CD4-positive, alpha-beta T cell treated with Interleukin-1 beta for 1 hour (primary cell): ENCODE measurements around the gene DSCAML1.

ENCODE experiments used
- DNase-seq, 2 donors: peaks; one replicate each; pipeline ENCODE4 v3.0.0-alpha.2; 2020 to 2022

DSCAML1 gene

DNA sequence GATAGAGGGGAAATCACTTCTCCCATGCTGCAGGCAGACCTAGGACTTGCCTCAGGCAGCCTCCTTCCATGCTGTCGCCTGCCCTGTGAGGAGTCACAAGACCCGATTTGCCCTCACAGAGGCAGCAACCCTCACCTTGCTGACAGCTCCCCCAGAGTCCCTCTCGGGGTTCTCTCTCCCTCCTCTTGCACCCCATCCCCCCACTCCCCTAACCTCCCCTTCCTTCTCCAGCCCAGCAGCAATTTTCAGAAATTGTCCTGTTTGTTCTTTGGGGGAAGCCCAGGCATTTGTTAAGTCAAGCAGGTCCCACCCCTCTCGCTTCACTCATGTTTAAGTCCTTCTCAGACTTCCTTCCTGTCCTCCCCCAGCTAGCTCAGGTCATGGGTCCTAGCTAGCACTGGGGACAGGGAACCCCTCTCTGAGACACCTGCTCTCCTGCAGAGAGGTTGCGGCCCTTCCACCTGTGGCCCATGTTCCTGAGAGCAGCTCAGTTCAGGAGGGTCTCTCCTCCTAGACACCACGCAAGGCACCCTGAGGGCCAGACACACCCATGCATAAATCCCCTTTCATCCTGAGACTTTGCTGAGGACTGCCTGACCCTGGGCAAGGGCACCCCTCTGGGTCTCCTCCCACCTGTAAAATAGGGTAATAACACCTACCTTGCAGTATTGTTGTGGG lies 33.8 kb upstream of the DSCAML1 start:
- no peak for DNase-seq

- DNase-seq = no peak
These were observed 33.1 kb upstream of the DSCAML1 start for GRCh38 chr11:117830072-117830471.

DNA sequence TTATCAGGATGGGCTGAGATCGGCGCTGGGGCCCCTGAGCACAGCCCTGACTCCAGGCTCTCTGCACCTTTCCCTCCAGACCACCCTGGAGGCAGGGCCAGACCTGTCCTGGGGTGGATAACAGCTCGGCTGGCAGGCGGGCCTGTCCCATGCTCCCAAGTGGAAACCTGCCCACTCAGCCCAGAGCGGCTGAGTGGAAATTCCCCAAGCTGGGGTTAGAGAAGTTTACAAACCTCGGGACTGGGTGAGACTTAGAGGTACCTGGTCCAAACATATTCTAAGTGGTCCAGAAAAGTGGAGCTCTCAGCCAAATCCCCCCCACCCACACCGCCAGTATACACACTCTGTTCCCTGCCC lies 32.3 kb upstream of the DSCAML1 start:
- DNase-seq = no peak

GRCh38 chr11:117828611-117829368 lies 31.8 kb upstream of the DSCAML1 start:
- peak; percentile 73 to 85 for DNase-seq

DNA sequence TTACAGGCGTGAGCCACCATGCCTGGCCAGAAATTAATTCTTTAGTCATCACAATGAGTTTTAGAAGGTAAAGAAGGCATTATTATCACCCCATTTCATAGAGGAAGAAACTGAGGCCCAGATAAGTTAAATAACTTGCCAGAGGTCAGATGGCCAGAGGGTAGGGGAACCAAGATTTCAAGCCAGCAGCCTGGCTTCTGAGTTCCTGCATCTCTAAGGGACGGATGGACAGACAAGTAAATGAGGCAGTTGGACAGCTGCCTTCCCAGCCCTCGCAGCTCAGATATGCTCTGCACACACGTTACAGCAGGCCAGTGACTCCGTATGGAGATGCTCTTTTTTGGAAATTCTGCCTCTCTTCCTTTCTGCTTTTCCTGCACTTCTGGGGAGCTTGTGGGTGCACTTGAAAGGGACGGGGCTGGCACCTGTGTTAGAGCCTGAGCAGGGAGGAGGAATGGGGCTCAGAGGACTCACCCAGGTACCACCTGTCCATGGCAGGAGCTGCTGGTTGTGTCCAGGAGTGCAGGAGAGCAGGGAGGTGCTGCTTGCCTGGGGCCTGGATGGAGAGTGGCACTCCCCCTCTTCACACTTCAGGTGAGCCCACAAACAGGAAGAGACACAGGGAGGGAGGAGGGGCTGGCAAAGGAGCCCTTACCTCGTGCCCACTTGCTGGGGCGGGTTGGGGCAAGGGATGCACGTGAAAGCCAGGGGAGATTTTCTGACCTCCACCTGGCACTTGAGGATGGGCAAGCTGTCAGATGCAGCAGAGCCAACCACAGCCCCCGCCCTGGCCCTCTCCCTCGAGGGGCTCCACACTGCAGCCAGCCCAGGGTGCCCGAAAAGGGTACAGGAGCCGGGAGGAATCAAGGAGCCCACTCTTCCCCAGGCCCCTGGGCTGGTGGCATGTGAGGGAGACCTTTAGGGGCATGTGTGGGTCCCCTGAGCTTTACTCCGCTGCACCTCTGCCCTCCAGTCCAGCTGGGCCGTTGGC lies 30.8 kb upstream of the DSCAML1 start:
- DNase-seq = peak in 1 of 2 donors; percentile 39

GRCh38 chr11:117826832-117827231 lies 29.8 kb upstream of the DSCAML1 start:
- DNase-seq = no peak

GRCh38 chr11:117826190-117826570 lies 29.2 kb upstream of the DSCAML1 start:
- DNase-seq = no peak

- DNase-seq = no peak
These were observed 28.6 kb upstream of the DSCAML1 start for GRCh38 chr11:117825538-117826189.

DNA sequence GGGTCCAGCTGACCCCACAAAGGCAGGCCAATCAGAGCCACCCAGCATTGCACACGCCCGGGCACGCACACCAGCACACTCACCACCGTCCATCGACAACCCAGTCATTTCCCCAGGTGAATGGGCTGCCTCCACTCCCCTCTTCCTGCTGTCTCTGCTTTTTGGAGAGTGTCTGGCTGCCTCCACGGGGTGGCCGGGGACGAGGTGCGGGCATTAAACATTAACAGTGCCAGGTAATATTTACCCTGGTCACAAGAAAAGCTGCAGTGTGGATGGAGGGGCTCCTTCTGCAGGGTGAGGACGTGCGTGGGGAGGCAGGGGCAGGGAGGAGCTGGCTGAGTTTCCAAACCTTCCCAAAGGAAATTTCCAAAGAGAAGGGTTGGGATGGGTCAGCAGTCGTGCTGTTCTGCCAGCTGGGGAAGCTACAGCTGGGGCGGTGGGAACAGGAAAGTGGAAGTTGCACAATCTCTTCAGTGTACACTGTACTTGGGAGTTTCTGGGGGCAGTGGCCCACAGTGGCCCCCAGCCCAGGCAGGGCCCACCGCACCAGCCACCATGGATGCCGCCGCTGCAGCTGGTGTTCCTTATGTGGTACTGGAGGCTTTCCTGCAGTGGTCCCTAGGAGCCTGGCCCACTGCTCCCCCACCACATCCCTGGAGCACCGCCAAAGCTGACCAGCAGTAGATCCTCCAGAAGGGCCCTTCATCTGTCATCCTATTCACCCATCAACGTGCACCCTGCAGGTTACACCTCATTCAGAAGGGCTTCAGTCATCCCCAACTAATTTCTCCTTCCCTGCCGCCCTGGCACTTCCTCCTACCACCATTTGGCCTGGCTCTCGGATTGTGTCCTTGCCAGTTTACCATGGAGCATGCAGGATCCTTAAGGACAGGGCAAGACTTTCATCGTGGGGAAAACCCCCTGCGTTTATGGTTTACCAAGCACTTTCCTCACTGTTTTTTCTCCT lies 27.8 kb upstream of the DSCAML1 start, which contains the start of gene FXYD2:
Gene FXYD2 (minus strand): TSS at position 174 of the 967 bp plus-strand sequence. CDS start 66 bp downstream, at position 108.
- no peak for DNase-seq

- no peak for DNase-seq
These were observed 27.0 kb upstream of the DSCAML1 start for GRCh38 chr11:117823946-117824420.

GRCh38 chr11:117823294-117823945 lies 26.4 kb upstream of the DSCAML1 start:
- peak; percentile 53 to 54 for DNase-seq

DNA sequence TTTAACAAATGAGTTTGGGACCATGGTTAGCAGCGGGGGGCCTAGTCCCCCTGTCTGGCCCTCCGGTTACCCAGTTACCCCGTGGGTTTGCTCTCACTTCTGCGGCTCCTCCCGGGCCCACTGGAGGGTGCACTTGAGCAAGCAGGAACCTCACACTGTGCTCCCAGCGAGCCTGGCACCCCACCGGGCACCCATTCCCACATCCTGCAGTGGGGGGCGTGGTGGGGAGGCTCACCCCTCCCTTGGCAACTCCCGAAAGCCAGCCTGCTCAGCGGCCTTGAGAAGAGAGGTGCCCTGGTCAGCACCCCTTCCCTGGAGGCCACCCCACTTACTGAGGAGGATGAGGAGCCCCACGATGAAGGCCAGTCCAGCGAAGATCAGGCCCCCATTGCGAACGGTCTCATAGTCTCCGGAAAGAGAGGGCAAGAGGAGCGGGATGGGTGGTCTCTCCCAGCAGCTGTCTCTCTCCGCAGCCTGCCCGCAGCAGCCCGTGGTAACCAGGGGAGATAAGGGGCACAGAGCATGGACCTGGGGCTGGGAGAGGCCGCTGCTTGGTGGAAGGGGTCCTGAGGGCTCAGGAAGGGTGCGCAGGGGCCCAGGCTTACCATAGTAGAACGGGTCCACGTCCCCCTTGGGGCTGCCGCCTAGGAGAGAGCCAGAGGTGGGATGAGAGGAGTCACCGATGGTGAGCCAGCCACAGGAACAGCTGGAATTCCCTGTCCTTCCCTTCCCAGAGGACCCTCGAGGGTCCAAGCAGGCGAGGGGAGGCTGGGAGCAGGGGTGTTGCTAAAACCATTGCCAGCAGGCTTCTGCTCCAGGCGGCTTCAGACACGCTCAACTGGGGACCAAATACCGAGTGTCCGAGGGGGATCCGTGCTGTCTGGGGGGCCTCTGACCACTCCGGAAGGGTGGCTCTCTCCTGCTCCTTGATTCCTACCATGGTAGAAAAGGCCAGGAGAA lies 25.3 kb upstream of the DSCAML1 start:
- peak; percentile 51 to 52 for DNase-seq

DNA sequence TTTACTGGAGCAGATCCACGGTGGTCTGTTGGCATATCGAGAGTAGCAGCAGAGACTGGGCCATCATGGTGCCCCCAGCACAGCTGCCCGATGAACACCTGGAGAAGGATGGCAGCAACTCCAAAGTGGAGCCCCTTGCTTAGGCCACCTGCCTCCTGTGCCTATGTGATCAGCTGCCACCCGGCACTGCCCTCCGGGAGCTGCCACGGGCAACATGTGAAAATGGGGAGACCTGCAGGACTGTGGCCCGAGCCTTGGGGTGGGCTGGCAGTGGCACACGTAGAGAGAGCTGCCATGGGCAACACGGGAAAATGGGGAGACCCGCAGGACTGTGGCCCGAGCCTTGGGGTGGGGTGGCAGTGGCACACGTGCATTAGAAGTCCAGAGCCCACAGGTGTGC lies 24.4 kb upstream of the DSCAML1 start:
- DNase-seq = no peak

GRCh38 chr11:117820516-117820915 lies 23.5 kb upstream of the DSCAML1 start:
- no peak for DNase-seq

GRCh38 chr11:117820071-117820470 lies 23.1 kb upstream of the DSCAML1 start:
- no peak for DNase-seq

GRCh38 chr11:117819096-117820040 lies 22.4 kb upstream of the DSCAML1 start:
- DNase-seq = peak in 1 of 2 donors; percentile 50

DNA sequence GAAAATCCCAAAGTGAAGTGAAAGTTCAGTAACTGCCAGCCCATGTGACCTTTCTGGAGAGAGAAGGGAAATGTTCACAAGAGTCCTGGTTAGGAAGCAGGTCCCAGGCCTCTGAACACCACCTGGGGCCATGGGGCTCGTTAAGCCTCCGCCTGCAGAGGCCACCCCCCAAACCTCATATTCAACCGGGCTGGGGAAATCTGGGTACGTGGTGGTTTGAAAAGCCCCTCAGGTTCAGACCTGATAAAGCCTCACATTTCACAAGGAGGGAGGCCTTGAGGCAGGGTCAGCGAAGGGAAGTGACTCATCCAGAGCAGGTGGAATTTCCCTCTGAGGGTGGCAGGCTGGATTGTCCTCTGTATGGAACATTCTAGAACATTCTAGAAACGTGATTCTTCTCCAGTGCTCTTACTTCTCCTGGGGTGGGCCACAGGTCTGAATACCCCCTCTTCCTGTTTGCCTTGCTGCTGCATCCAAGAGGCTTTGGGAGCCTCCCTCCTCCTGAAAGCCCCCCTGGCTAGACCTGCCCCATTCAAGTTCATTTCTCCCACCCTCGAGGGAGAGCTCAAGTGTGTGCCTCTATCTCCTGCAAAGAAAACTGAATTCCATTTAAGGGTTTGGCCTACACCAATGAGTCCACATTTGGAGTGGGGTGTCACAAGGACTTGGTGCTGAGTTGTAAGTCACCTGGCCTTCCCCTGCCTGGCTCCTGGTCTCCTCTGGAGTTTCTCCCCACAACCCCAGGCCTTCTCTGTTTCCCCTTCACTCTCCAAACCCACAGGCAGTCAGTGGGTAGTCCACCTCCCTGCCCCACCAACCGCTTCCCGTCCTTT lies 21.2 kb upstream of the DSCAML1 start:
- DNase-seq = peak; percentile 63 to 70
